TTC549 (cell line): ENCODE measurements around the gene TBC1D2B.
"Not testable (repeated sequence)": the region's sequence is repeated elsewhere in the genome, so short reads cannot be mapped to it uniquely, and the experiment has no call there.

Experiments used
- FAIRE-seq: peaks from 2 replicates; lab custom pipeline; 2012; peaks lifted over from hg19 to GRCh38; lab: Jason Lieb, UNC

The TBC1D2B gene

GRCh38 chr15:78000927-78001249 lies 76.6 kb downstream of the TBC1D2B start:
- FAIRE-seq, result no peak

- FAIRE-seq, result no peak
Measured at GRCh38 chr15:78000091-78000926, 77.2 kb downstream of the TBC1D2B start.

- no peak for FAIRE-seq
Measured at GRCh38 chr15:77999486-77999885, 78.0 kb downstream of the TBC1D2B start.

- FAIRE-seq, result no peak
Measured at GRCh38 chr15:77998592-77998991, 78.9 kb downstream of the TBC1D2B start.

GRCh38 chr15:77997761-77998554 lies 79.6 kb downstream of the TBC1D2B start:
- not testable (repeated sequence) for FAIRE-seq

- not testable (repeated sequence) for FAIRE-seq
Measured at GRCh38 chr15:77997221-77997620, 80.3 kb downstream of the TBC1D2B start.

- FAIRE-seq, result not testable (repeated sequence)
Measured at GRCh38 chr15:77996713-77997171, 80.8 kb downstream of the TBC1D2B start.

GRCh38 chr15:77996226-77996625 lies 81.3 kb downstream of the TBC1D2B start:
- FAIRE-seq, result not testable (repeated sequence)

- FAIRE-seq, result not testable (repeated sequence)
Measured at GRCh38 chr15:77995537-77995918, 82.0 kb downstream of the TBC1D2B start.

- not testable (repeated sequence) for FAIRE-seq
Measured at GRCh38 chr15:77994893-77995536, 82.5 kb downstream of the TBC1D2B start.

GRCh38 chr15:77993970-77994693 lies 83.4 kb downstream of the TBC1D2B start:
- not testable (repeated sequence) for FAIRE-seq

GRCh38 chr15:77993374-77993911 lies 84.1 kb downstream of the TBC1D2B start:
- no peak for FAIRE-seq

GRCh38 chr15:77992356-77993222 lies 84.9 kb downstream of the TBC1D2B start:
- FAIRE-seq, result no peak

GRCh38 chr15:77991658-77992201 lies 85.8 kb downstream of the TBC1D2B start:
- not testable (repeated sequence) for FAIRE-seq

- FAIRE-seq, result no peak
Measured at GRCh38 chr15:77991029-77991406, 86.5 kb downstream of the TBC1D2B start.

GRCh38 chr15:77989296-77990143 lies 88.0 kb downstream of the TBC1D2B start:
- no peak for FAIRE-seq

- FAIRE-seq, result no peak
Measured at GRCh38 chr15:77988347-77989295, 88.9 kb downstream of the TBC1D2B start.

GRCh38 chr15:77987765-77988136 lies 89.8 kb downstream of the TBC1D2B start:
- not testable (repeated sequence) for FAIRE-seq
